Activated B cell treated with CpG ODN at 0.5 μM for 24 hours (primary cell): ENCODE results near the gene FAM180B. TPM values are rescaled to one million over a fixed set of nuclear protein-coding genes. Genes with fewer than 3 reads are reported as not detected.

Source experiments
- ATAC-seq: fragments of 200-7000 bp; cut with Tn5 transposase; one replicate; pipeline ENCODE4 v1.10.0; 2021; ENCODE audit warnings: low read depth, mild to moderate bottlenecking, moderate library complexity
- CTCF ChIA-PET: fragments of 350-600 bp; sonication (Branson Sonifier 250); formaldehyde crosslinking; loops from one replicate; lab custom pipeline; 2021; ENCODE audit warnings: antibody characterized with exemption; lab: Charles Lee
- POLR2A ChIA-PET: fragments of 350-600 bp; sonication (Branson Sonifier 250); formaldehyde crosslinking; loops from one replicate; lab custom pipeline; 2021; ENCODE audit warnings: antibody characterized with exemption; lab: Charles Lee
- DNase-seq: peaks from one replicate; pipeline ENCODE4 v3.0.0; 2022
- H3K27ac Mint-ChIP-seq: one replicate; pipeline ENCODE4 v1.8.0; 2020; ENCODE audit warnings: mixed read lengths
- H3K27me3 Mint-ChIP-seq: one replicate; pipeline ENCODE4 v1.8.0; 2021; ENCODE audit warnings: mixed read lengths
- H3K36me3 Mint-ChIP-seq: one replicate; pipeline ENCODE4 v1.8.0; 2021; ENCODE audit warnings: low read depth, mixed read lengths
- H3K4me1 Mint-ChIP-seq: one replicate; pipeline ENCODE4 v1.8.0; 2021; ENCODE audit warnings: mixed read lengths
- H3K4me3 Mint-ChIP-seq: one replicate; pipeline ENCODE4 v1.8.0; 2020; ENCODE audit warnings: mild to moderate bottlenecking, mixed read lengths
- H3K9me3 Mint-ChIP-seq: one replicate; pipeline ENCODE4 v1.8.0; 2020; ENCODE audit warnings: mixed read lengths
- intact Hi-C: fragments of 100-400 bp; cut with micrococcal nuclease; formaldehyde crosslinking; loops from one replicate; pipeline ENCODE4 v1.15.1; 2024
- total RNA-seq: library from RNA; stranded (reverse); gene quantifications from 2 replicates; pipeline ENCODE4 v1.2.3, GENCODE V29; 2022
- TF ChIP-seq, protein P1 (sequence below): fragments of 200-600 bp; IDR thresholded peaks from one replicate; pipeline ENCODE4 v1.8.0; 2022; ENCODE audit warnings: antibody characterized with exemption, mild to moderate bottlenecking

Gene FAM180B
- total RNA-seq, 1 donor from 2014 or later: 0.16 TPM

DNA sequence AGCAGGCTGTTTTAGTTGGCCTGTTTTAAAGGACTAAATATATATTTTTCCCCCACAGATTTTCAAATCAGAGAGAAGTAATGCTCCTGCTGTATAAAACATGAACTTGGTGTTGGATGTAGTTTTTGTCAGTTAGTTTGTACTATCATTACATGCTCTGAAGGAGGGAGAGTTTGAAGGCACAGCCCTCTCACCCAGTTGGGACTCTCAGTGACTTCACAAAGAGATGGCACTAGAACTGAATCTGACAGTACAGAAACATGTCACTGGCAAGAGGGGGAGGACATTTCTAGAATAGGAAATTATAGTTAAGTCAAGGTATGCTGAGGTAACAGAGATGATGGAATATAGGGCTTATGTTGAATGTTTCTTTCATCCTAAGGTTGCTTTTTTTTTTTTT, 28.8 kb downstream of the FAM180B start:
- intact Hi-C loops: no loop called here
- H3K4me3 Mint-ChIP-seq: no peak overlapping the region

DNA sequence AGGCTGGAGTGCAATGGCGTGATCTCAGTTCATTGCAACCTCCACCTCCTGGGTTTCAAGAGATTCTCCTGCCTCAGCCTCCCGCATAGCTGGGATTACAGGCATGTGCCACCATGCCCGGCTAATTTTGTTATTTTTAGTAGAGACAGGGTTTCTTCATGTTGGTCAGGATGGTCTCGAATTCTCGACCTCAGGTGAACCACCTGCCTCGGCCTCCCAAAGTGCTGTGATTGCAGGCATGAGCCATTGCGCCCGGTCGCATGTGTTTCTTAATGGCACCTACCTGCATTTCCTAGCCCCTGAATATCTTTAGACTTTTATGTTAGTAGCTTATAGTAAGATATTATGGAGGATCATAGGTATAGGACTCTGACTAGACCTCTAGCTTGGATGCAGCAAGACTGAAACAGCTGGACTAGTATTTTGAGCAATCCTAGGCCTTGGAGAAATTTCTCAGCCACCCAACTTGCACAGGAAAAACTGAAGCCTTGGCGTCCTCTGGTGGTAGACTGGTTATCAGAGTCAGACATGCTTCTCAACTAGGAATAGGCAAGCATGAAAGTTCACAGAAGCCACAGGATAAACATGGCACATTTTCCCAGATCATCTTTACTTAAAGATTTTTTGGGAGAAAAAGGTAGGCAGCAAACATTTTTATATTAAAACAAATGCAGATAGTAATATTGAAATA, 30.4 kb downstream of the FAM180B start:
- H3K36me3 Mint-ChIP-seq: peaks cover 36% of the 10 kb centered on the region
- ATAC-seq (no peak), DNase-seq (no peak)
- no peak overlapping the region for H3K4me3 Mint-ChIP-seq
- no peaks in the 10 kb centered on the region for H3K9me3 Mint-ChIP-seq
- H3K4me1 Mint-ChIP-seq: peaks cover 2% of the 10 kb centered on the region
- intact Hi-C loops: no loop called here
- H3K27me3 Mint-ChIP-seq: no peaks in the 10 kb centered on the region
- ChIA-PET CTCF (no interaction called here), POLR2A (no interaction called here)
- no peak overlapping the region for H3K27ac Mint-ChIP-seq
- TF ChIP-seq, protein P1, sequence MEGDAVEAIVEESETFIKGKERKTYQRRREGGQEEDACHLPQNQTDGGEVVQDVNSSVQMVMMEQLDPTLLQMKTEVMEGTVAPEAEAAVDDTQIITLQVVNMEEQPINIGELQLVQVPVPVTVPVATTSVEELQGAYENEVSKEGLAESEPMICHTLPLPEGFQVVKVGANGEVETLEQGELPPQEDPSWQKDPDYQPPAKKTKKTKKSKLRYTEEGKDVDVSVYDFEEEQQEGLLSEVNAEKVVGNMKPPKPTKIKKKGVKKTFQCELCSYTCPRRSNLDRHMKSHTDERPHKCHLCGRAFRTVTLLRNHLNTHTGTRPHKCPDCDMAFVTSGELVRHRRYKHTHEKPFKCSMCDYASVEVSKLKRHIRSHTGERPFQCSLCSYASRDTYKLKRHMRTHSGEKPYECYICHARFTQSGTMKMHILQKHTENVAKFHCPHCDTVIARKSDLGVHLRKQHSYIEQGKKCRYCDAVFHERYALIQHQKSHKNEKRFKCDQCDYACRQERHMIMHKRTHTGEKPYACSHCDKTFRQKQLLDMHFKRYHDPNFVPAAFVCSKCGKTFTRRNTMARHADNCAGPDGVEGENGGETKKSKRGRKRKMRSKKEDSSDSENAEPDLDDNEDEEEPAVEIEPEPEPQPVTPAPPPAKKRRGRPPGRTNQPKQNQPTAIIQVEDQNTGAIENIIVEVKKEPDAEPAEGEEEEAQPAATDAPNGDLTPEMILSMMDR: no peak

More for the DNA sequence above, 28.8 kb downstream of the FAM180B start:
- POLR2A ChIA-PET: no interaction called here
- Mint-ChIP-seq H3K27me3 (no peaks in the 10 kb centered on the region), H3K9me3 (no peaks in the 10 kb centered on the region), H3K27ac (no peak overlapping the region), H3K36me3 (peaks cover 21% of the 10 kb centered on the region), H3K4me1 (peaks cover 12% of the 10 kb centered on the region)
- CTCF ChIA-PET: no interaction called here
- DNase-seq (no peak), ATAC-seq (no peak)
- TF ChIP-seq, protein P1: no peak

DNA sequence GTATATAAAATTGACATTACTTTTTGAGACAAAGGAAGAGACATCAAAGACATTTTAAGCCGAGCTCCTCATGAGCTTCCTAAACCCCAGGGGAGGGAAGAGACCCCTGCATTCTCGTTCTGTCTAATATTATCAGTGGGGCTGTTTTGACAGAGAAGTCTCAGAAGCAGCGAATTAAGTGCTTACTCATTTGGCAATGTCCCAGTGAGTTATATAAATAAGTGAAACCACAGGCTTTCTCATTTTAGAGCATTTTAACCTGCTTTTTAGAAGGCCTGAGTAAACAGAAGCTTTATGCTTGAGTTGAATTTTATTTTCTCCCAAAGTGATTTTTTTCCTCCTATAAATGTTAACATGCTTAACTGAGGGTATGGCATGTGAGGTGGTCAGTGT, 30.9 kb downstream of the FAM180B start:
- DNase-seq (no peak), ATAC-seq (no peak)
- ChIA-PET CTCF (no interaction called here), POLR2A (no interaction called here)
- intact Hi-C loops: no loop called here
- H3K4me1 Mint-ChIP-seq: no peaks in the 10 kb centered on the region
- no peaks in the 10 kb centered on the region for H3K27me3 Mint-ChIP-seq
- peaks cover 41% of the 10 kb centered on the region for H3K36me3 Mint-ChIP-seq
- H3K9me3 Mint-ChIP-seq: no peaks in the 10 kb centered on the region
- TF ChIP-seq, protein P1: no peak
- H3K4me3 Mint-ChIP-seq: no peak overlapping the region
- no peak overlapping the region for H3K27ac Mint-ChIP-seq

DNA sequence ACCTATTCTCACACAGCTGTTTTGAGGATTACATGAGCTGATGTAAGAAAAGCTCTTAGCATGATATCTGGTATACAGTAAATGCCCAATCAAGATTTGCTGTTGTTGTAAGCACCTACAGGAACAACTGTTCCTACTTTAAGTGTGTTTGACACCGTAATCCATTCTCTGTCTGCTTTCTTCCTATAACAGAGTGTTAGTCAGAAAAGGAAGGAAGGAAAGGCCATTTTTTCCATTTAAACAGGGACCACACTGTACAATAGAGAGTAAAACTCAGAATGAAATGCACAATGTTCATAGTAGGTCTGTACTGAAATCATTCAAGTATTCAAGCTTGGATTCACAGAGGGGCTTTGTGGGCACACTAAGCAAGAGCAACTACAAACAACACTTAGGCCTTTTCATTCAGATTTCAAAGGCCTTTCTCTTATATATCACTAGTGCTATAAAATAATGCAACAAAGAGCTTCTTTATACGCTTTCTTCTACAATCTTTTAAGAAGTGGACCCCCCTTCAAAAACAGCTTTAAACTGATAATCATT, 34.4 kb downstream of the FAM180B start:
- DNase-seq: no peak
- Mint-ChIP-seq H3K27me3 (no peaks in the 10 kb centered on the region), H3K4me1 (no peaks in the 10 kb centered on the region), H3K9me3 (no peaks in the 10 kb centered on the region), H3K27ac (no peak overlapping the region), H3K36me3 (peaks cover 67% of the 10 kb centered on the region), H3K4me3 (no peak overlapping the region)
- no peak for ATAC-seq
- TF ChIP-seq, protein P1: no peak
- intact Hi-C loops: no loop called here
- ChIA-PET POLR2A (interaction anchor here (0.6 to 0.7 kb wide), 3 partner anchors 9 to 19 kb away, joined by 3 read pairs; no protein-coding TSS in a partner anchor), CTCF (no interaction called here)

DNA sequence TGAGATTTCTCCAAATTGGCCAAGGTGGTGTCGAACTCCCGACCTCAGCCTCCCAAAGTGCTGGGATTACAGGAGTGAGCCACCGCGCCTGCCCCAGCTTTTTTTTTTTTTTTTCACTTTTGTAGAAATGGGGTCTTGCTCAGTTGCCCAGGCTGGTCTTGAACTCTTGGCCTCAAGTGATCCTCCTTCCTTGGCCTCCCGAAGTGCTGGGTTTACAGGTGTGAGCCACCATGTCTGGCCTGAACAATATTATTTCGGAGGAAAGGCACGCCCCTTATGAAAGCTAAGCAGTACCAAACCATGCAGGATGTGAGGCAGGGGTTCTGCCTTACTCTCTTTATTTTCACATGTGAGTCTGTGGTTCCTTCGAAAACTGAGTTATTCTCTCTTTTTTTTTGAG, 39.8 kb downstream of the FAM180B start:
- CTCF ChIA-PET: no interaction called here
- TF ChIP-seq, protein P1: no peak
- no peaks in the 10 kb centered on the region for H3K9me3 Mint-ChIP-seq
- ATAC-seq: no peak
- POLR2A ChIA-PET: no interaction called here
- no peak overlapping the region for H3K27ac Mint-ChIP-seq
- intact Hi-C loops: no loop called here
- no peaks in the 10 kb centered on the region for H3K27me3 Mint-ChIP-seq
- no peak overlapping the region for H3K4me3 Mint-ChIP-seq
- no peaks in the 10 kb centered on the region for H3K4me1 Mint-ChIP-seq
- DNase-seq: no peak
- peaks cover 82% of the 10 kb centered on the region for H3K36me3 Mint-ChIP-seq
